Measurements from ENCODE around the gene CFAP97D2. TPM values are rescaled to one million over a fixed set of nuclear protein-coding genes. Genes with fewer than 3 reads are reported as not detected.

CFAP97D2 gene
- total RNA-seq (2022) (not detected in 2 replicates), Bru-seq, nascent RNA (percentile 2 among the genes with signal in this experiment), BruChase-seq, experiment 1, labeled RNA remaining after a 2-hour chase (not detected), BruChase-seq, experiment 2, labeled RNA remaining after a 6-hour chase (percentile 2 among the genes with signal in this experiment)
- long read RNA-seq, result 0 reads

GRCh38 chr13:114179087-114179658 lies at the start of gene CFAP97D2:
Gene CFAP97D2, plus strand, starts transcription at chr13:114179257. Its CDS starts 74 bp downstream, at chr13:114179331.
- TF ChIP-seq, protein P1, sequence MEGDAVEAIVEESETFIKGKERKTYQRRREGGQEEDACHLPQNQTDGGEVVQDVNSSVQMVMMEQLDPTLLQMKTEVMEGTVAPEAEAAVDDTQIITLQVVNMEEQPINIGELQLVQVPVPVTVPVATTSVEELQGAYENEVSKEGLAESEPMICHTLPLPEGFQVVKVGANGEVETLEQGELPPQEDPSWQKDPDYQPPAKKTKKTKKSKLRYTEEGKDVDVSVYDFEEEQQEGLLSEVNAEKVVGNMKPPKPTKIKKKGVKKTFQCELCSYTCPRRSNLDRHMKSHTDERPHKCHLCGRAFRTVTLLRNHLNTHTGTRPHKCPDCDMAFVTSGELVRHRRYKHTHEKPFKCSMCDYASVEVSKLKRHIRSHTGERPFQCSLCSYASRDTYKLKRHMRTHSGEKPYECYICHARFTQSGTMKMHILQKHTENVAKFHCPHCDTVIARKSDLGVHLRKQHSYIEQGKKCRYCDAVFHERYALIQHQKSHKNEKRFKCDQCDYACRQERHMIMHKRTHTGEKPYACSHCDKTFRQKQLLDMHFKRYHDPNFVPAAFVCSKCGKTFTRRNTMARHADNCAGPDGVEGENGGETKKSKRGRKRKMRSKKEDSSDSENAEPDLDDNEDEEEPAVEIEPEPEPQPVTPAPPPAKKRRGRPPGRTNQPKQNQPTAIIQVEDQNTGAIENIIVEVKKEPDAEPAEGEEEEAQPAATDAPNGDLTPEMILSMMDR (IDR thresholded peaks at IDR 0.05; ENCODE audit: insufficient read depth in 1 of 2, low read depth in 1 of 2, low read length in 1 of 2, severe bottlenecking in 1 of 2, unreplicated experiment in 1 of 2), result no peak
- Mint-ChIP-seq H3K4me3 (ENCODE audit: unreplicated experiment) (no peak within 1 kb of the TSS), H3K4me1 (ENCODE audit: low read depth, unreplicated experiment) (no peaks in the 10 kb centered on the region), H3K36me3 (ENCODE audit: insufficient read depth, unreplicated experiment) (no peaks in the 10 kb centered on the region), H3K27ac (ENCODE audit: unreplicated experiment) (no peak within 1 kb of the TSS), H3K27me3 (ENCODE audit: insufficient read depth, unreplicated experiment) (peaks cover 20% of the 10 kb centered on the region), H3K9me3 (ENCODE audit: unreplicated experiment) (no peaks in the 10 kb centered on the region)
- Histone ChIP-seq H3K27me3 (replicated peaks; ENCODE audit: control insufficient read depth, insufficient read depth, low read length) (no peaks in the 10 kb centered on the region; the same call in 1 of the 2 replicates), H3K4me1 (no peaks in the 10 kb centered on the region), H3K4me3 (ENCODE audit: low read depth, low read length) (no peak within 1 kb of the TSS), H3K36me3 (ENCODE audit: control insufficient read depth, insufficient read depth, low read length) (no peaks in the 10 kb centered on the region), H3K9me3 (no peaks in the 10 kb centered on the region)
- DNase-seq, result no peak
- intact Hi-C loops (cut with micrococcal nuclease; ENCODE audit: unreplicated experiment), result no loop called here
- BruUV-seq (replicated peaks), result no TSS peak
- CTCF ChIA-PET, result no interaction called here
- POLR2A ChIA-PET, result no interaction called here

DNA sequence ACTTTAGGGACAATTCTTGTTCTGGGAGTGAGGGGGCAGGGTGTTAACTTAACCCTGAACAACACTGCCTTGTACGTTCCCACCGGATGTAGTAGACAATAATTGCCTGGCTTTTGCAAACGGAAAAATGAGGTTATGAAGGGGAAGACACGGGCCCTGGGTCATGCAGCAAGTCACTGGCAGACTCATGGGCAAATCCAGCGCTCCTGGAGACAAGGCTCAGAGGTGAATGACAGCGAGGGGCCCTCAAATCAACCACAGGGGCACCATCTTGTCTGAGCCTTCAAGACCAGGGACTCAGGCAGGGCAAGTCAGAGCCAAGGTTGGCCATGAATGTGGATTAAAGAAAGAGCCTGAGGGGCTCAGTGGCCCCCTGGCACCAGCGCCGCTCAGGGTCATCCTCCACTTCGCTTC lies 49.4 kb upstream of the CFAP97D2 start:
- no TSS peak for BruUV-seq (replicated peaks)
- intact Hi-C loops (cut with micrococcal nuclease; ENCODE audit: unreplicated experiment), result no loop called here
- ChIA-PET POLR2A (no interaction called here), CTCF (no interaction called here)
- Mint-ChIP-seq H3K4me1 (ENCODE audit: low read depth, unreplicated experiment) (no peaks in the 10 kb centered on the region), H3K9me3 (ENCODE audit: unreplicated experiment) (no peaks in the 10 kb centered on the region), H3K4me3 (ENCODE audit: unreplicated experiment) (no peak overlapping the region), H3K27ac (ENCODE audit: unreplicated experiment) (no peak overlapping the region), H3K27me3 (ENCODE audit: insufficient read depth, unreplicated experiment) (peaks cover 10% of the 10 kb centered on the region), H3K36me3 (ENCODE audit: insufficient read depth, unreplicated experiment) (no peaks in the 10 kb centered on the region)
- TF ChIP-seq, protein P1 (IDR thresholded peaks at IDR 0.05; ENCODE audit: insufficient read depth in 1 of 2, low read depth in 1 of 2, low read length in 1 of 2, severe bottlenecking in 1 of 2, unreplicated experiment in 1 of 2), result no peak
- Histone ChIP-seq H3K9me3 (no peaks in the 10 kb centered on the region), H3K27me3 (replicated peaks; ENCODE audit: control insufficient read depth, insufficient read depth, low read length) (0 out of 2 replicates have a peak, but pooled peaks cover 1% of the 10 kb centered on the region), H3K4me3 (ENCODE audit: low read depth, low read length) (no peak overlapping the region), H3K4me1 (peaks cover 7% of the 10 kb centered on the region), H3K36me3 (ENCODE audit: control insufficient read depth, insufficient read depth, low read length) (no peaks in the 10 kb centered on the region)
- no peak for DNase-seq

- Mint-ChIP-seq H3K4me1 (ENCODE audit: low read depth, unreplicated experiment) (no peaks in the 10 kb centered on the region), H3K27me3 (ENCODE audit: insufficient read depth, unreplicated experiment) (peaks cover 10% of the 10 kb centered on the region), H3K9me3 (ENCODE audit: unreplicated experiment) (no peaks in the 10 kb centered on the region), H3K4me3 (ENCODE audit: unreplicated experiment) (no peak overlapping the region), H3K36me3 (ENCODE audit: insufficient read depth, unreplicated experiment) (no peaks in the 10 kb centered on the region), H3K27ac (ENCODE audit: unreplicated experiment) (no peak overlapping the region)
- TF ChIP-seq, protein P1 (IDR thresholded peaks at IDR 0.05; ENCODE audit: insufficient read depth in 1 of 2, low read depth in 1 of 2, low read length in 1 of 2, severe bottlenecking in 1 of 2, unreplicated experiment in 1 of 2), result no peak
- 0 out of 2 replicates have a peak, but pooled peaks cover 1% of the 10 kb centered on the region for H3K27me3 ChIP-seq (replicated peaks; ENCODE audit: control insufficient read depth, insufficient read depth, low read length)
- H3K4me3 ChIP-seq (ENCODE audit: low read depth, low read length), result no peak overlapping the region
- CTCF ChIA-PET, result no interaction called here
- no TSS peak for BruUV-seq (replicated peaks)
- no peaks in the 10 kb centered on the region for H3K36me3 ChIP-seq (ENCODE audit: control insufficient read depth, insufficient read depth, low read length)
- peaks cover 7% of the 10 kb centered on the region for H3K4me1 ChIP-seq
- no peaks in the 10 kb centered on the region for H3K9me3 ChIP-seq
- DNase-seq, result no peak
- intact Hi-C loops (cut with micrococcal nuclease; ENCODE audit: unreplicated experiment), result no loop called here
- POLR2A ChIA-PET, result no interaction called here
Observed at GRCh38 chr13:114130131-114130836, 48.8 kb upstream of the CFAP97D2 start.
